ENCODE results near the gene MAPK11. TPM values are rescaled to one million over a fixed set of nuclear protein-coding genes. Genes with fewer than 3 reads are reported as not detected.

The MAPK11 gene
- total and polyA plus RNA-seq, 9 of the 15 experiments (the other 6 are each of a cell fraction or from before 2014, with no cell fraction given), result 0.06 to 14.6 (median 5.3) TPM

DNA sequence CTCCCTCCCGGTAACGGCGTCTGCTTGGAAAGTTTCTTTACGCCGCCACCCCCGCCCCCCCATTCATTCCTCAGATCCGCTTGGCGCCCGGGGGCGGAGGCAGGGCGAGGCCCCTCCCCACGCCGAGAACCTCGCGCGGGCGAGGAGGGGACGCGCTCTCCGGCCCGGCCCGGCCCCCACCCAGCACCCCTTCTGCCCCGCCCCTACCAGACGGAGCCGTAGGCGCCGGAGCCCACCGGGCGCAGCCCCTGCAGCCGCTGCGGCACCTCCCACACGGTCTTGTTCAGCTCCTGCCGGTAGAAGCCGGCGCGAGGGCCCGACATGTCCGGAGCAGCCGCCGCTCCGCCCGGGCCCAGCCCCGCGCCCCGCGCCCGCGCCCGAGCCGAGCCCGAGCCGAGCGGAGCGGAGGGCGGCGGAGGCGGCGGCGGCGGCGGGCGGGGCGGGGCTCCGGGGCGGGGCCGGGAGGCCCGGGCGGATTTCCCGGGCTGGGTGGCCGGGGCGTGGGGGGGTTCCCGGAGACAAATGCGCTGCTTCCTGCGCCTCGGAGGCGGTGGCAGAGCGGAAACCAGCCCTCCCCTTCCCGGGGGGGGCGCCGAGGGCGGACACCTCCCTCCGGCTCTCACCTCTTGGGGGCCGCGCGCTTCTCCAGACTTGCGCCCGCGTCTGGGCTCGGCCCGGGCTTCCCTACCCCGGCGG, at the start of gene MAPK11 (continued):
- no peak for TF ChIP-seq SIX5 (IDR thresholded peaks at IDR 0.05; ENCODE audit: borderline replicate concordance in 1 of 2, insufficient read depth in 1 of 2, low read depth in 1 of 2, low read length in 2 of 2)
- no peak for TF ChIP-seq JUNB (CRISPR knock-in tag; conservative IDR thresholded peaks at IDR 0.05)
- TF ChIP-seq, protein P1, sequence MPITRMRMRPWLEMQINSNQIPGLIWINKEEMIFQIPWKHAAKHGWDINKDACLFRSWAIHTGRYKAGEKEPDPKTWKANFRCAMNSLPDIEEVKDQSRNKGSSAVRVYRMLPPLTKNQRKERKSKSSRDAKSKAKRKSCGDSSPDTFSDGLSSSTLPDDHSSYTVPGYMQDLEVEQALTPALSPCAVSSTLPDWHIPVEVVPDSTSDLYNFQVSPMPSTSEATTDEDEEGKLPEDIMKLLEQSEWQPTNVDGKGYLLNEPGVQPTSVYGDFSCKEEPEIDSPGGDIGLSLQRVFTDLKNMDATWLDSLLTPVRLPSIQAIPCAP (CRISPR knock-in tag; IDR thresholded peaks at IDR 0.05; ENCODE audit: borderline replicate concordance), result no peak
- peak in 1 of 2 experiments; percentile 27; a peak in 1 of 4 replicates for TF ChIP-seq MAZ (CRISPR knock-in tag; conservative IDR thresholded peaks at IDR 0.05 in 1 of 2, IDR thresholded peaks at IDR 0.05 in 1 of 2)
- peak; percentile 34; the same call in 1 of the 2 replicates for TF ChIP-seq PHF8 (IDR thresholded peaks at IDR 0.05; ENCODE audit: borderline replicate concordance, low read length)
- TF ChIP-seq ZNF780A (CRISPR knock-in tag; IDR thresholded peaks at IDR 0.05), result no peak
- TF ChIP-seq, protein P2, sequence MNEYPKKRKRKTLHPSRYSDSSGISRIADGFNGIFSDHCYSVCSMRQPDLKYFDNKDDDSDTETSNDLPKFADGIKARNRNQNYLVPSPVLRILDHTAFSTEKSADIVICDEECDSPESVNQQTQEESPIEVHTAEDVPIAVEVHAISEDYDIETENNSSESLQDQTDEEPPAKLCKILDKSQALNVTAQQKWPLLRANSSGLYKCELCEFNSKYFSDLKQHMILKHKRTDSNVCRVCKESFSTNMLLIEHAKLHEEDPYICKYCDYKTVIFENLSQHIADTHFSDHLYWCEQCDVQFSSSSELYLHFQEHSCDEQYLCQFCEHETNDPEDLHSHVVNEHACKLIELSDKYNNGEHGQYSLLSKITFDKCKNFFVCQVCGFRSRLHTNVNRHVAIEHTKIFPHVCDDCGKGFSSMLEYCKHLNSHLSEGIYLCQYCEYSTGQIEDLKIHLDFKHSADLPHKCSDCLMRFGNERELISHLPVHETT (CRISPR knock-in tag; conservative IDR thresholded peaks at IDR 0.05 in 1 of 2, IDR thresholded peaks at IDR 0.05 in 1 of 2), result peak in 1 of 2 experiments; percentile 77; a peak in 1 of 4 replicates
- TF ChIP-seq, protein P3, sequence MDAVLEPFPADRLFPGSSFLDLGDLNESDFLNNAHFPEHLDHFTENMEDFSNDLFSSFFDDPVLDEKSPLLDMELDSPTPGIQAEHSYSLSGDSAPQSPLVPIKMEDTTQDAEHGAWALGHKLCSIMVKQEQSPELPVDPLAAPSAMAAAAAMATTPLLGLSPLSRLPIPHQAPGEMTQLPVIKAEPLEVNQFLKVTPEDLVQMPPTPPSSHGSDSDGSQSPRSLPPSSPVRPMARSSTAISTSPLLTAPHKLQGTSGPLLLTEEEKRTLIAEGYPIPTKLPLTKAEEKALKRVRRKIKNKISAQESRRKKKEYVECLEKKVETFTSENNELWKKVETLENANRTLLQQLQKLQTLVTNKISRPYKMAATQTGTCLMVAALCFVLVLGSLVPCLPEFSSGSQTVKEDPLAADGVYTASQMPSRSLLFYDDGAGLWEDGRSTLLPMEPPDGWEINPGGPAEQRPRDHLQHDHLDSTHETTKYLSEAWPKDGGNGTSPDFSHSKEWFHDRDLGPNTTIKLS (IDR thresholded peaks at IDR 0.05; ENCODE audit: borderline replicate concordance, low read depth), result no peak
- TF ChIP-seq ETV6 (IDR thresholded peaks at IDR 0.05; ENCODE audit: borderline replicate concordance in 1 of 2, low read depth in 2 of 2, low read length in 1 of 2), result no peak
- TF ChIP-seq ETV6 (CRISPR knock-in tag; IDR thresholded peaks at IDR 0.05; ENCODE audit: borderline replicate concordance), result no peak
- TF ChIP-seq MEF2D (tag; conservative IDR thresholded peaks at IDR 0.05; ENCODE audit: low read depth), result no peak
- no peak for TF ChIP-seq POLR2AphosphoS2 (IDR thresholded peaks at IDR 0.05; ENCODE audit: low read length)
- TF ChIP-seq, protein P4, sequence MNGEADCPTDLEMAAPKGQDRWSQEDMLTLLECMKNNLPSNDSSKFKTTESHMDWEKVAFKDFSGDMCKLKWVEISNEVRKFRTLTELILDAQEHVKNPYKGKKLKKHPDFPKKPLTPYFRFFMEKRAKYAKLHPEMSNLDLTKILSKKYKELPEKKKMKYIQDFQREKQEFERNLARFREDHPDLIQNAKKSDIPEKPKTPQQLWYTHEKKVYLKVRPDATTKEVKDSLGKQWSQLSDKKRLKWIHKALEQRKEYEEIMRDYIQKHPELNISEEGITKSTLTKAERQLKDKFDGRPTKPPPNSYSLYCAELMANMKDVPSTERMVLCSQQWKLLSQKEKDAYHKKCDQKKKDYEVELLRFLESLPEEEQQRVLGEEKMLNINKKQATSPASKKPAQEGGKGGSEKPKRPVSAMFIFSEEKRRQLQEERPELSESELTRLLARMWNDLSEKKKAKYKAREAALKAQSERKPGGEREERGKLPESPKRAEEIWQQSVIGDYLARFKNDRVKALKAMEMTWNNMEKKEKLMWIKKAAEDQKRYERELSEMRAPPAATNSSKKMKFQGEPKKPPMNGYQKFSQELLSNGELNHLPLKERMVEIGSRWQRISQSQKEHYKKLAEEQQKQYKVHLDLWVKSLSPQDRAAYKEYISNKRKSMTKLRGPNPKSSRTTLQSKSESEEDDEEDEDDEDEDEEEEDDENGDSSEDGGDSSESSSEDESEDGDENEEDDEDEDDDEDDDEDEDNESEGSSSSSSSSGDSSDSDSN (IDR thresholded peaks at IDR 0.05; ENCODE audit: borderline replicate concordance in 1 of 2, low read depth in 2 of 2, low read length in 2 of 2), result 0 out of 4 replicates have a peak, but pooled peaks of 1 of the 2 experiments have one; percentile 12

Measured in K562 (cell line).